Fibroblast of villous mesenchyme (primary cell): Measurements from ENCODE around the gene KRTAP4-9. TPM values are rescaled to one million over a fixed set of nuclear protein-coding genes. Genes with fewer than 3 reads are reported as not detected.
"Not testable (repeated sequence)": the region's sequence is repeated elsewhere in the genome, so short reads cannot be mapped to it uniquely, and the experiment has no call there.

Experiments
- DNase-seq: peaks from one replicate; pipeline ENCODE4 v3.0.0-alpha.2; 2010; ENCODE audit warnings: low read depth
- H3K4me3 ChIP-seq: 2 replicates; pipeline ENCODE4 v1.5.1; 2011; ENCODE audit warnings: low read depth, mild to moderate bottlenecking, low read length
- total RNA-seq: library from RNA; depleted of rRNA; stranded (reverse); fragments of >200 nt; gene quantifications from 2 replicates; pipeline ENCODE4 v1.2.3, GENCODE V29; 2012
- TF ChIP-seq, protein P1 (sequence below): IDR thresholded peaks from 2 replicates; pipeline ENCODE4 v1.5.1; 2012; ENCODE audit warnings: low read depth, mild to moderate bottlenecking, low read length; ENCODE audit not compliant: insufficient read depth

Gene KRTAP4-9
- total RNA-seq, 1 donor = not detected

DNA sequence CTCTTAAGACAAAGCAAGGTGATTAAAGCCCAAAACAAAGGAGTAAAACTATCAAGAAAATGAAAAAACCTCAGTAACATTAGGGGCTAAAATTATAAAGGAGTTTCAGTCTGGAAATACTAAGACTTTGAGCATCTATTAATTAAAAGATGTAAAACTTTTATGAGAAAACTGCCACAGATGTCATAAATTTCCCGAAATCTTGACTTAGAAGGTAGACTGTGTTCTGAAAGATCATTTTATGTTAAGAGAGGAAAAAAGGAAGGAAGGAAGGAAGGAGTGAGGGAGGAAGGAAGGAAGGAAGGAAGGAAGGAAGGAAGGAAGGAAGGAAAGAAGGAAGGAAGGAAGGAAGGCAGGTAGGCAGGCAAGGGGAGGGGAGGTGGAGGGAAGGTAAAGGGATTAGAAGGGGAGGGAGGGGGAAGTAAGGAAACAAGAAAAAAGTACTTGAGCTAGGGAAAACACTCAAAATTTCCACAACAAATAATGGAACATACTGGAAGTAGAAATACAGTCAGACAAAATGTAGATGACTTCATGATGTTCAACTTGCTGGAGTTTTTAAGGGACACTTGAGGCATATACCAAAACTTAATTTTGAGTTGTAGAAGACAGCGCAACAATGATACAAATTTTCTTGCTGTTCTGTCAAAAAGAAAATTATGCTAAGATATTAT, 42.5 kb downstream of the KRTAP4-9 start:
- H3K4me3 ChIP-seq = no peak overlapping the region
- TF ChIP-seq, protein P1, sequence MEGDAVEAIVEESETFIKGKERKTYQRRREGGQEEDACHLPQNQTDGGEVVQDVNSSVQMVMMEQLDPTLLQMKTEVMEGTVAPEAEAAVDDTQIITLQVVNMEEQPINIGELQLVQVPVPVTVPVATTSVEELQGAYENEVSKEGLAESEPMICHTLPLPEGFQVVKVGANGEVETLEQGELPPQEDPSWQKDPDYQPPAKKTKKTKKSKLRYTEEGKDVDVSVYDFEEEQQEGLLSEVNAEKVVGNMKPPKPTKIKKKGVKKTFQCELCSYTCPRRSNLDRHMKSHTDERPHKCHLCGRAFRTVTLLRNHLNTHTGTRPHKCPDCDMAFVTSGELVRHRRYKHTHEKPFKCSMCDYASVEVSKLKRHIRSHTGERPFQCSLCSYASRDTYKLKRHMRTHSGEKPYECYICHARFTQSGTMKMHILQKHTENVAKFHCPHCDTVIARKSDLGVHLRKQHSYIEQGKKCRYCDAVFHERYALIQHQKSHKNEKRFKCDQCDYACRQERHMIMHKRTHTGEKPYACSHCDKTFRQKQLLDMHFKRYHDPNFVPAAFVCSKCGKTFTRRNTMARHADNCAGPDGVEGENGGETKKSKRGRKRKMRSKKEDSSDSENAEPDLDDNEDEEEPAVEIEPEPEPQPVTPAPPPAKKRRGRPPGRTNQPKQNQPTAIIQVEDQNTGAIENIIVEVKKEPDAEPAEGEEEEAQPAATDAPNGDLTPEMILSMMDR = no peak
- DNase-seq = no peak

DNA sequence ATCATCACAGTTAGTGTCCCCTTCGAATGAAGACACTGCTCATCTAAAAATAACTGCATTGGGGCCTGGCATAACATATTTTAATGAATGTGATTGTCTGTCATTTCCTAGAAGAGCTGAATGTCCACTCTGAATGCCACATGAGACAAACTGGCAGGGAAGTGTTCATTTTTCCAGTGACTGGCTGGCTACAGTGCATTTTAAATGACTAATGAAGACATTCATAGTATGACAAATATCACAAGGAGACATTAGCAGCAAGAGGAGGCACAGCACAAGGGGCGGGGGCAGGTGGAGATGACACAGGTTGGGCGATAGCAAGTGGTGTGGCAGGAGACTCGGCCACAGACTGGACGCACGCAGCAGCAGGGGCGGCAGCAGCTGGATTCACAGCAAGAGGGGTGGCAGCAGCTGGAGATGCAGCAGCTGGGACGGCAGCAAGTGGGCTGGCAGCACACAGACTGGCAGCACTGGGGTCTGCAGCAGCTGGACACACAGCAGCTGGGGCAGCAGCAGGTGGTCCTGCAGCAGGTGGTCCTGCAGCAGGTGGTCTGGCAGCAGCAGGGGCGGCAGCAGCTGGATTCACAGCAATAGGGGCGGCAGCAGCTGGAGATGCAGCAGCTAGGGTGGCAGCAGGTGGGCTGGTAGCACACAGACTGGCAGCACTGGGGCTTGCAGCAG, 43.9 kb downstream of the KRTAP4-9 start:
- not testable (repeated sequence) for DNase-seq, H3K4me3 ChIP-seq

DNA sequence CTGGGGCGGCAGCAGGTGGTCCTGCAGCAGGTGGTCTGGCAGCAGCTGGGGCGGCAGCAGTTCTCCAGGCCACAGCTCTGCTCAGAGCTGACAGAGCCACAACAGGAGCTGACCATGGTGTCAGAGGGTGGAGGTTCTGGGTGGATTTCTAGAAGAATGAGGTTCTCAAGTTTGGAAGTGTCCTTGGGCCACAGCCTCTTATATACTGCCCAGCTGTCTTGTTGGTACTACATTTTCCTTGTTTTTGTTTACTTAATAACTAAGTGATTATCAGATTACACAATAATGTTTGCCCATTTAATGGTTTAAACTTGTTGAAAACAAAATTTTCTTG, 44.4 kb downstream of the KRTAP4-9 start, which contains the start of gene KRTAP4-5:
KRTAP4-5 (minus strand) TSS at position 174 of the 334 bp plus-strand sequence; CDS start at position 116, 58 bp downstream.
- no peak within 1 kb of the TSS for H3K4me3 ChIP-seq
- no peak for DNase-seq
- TF ChIP-seq, protein P1 = no peak

DNA sequence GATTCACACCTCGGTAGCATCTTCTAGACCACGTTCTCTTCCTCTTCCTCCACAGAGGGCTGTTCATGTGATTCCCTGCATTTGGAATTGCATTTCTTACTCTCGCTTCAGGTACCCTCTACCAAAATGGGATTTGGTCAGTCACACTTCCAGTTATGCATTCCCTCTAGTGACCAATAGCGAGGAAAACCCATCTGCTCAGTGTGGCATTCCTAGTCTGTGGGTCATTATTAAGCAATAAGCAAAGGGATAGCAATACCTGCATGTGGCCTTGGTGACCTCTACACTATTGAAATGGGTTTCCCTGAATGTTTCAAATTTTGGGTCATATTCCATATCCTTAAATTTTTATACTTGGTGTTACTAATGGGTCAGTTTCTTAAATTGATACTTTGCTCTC, 44.8 kb downstream of the KRTAP4-9 start:
- DNase-seq = no peak
- TF ChIP-seq, protein P1 = no peak
- H3K4me3 ChIP-seq = no peak overlapping the region

DNA sequence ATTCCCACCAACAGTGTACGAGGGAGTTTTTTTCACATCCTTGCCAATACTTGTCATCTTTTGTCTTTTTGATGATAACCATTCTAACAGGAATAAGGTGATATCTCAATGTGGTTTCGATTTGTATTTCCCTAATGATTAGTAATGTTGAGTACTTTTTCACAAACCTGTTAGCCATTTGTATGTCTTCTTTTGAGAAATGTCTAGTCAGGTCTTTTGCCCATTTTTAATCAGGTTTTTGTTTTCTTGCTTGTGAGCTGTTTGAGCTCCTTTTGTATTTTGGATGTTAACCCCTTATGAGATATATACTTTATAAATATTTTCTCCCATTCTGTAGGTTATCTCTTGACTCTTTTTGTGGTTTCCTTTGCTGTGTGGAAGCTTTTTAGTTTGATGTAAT, 46.3 kb downstream of the KRTAP4-9 start:
- TF ChIP-seq, protein P1 = no peak
- H3K4me3 ChIP-seq = no peak overlapping the region
- no peak for DNase-seq

DNA sequence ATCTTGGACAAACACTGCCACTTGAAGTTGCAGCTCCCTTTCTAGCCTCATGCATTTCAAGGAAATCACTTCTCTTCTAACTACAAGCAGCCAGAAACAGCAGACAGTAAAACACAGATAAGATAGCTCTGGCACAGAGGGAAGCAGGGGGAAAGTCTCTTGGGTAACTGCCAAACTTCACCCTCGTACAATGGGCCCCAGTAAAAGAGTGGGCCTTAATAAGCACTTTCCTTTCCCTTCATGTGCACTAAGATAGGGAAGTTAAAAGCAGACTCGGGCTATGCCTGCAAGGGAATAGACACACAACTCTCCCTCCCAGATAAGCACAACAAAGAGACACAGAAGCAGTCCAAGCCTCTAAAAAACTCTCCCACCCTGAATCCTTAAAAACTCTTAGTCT, 48.7 kb downstream of the KRTAP4-9 start:
- H3K4me3 ChIP-seq = no peak overlapping the region
- DNase-seq = peak; percentile 22

More for the DNA sequence above, 48.7 kb downstream of the KRTAP4-9 start:
- TF ChIP-seq, protein P1 = no peak

Other genes with a start within 250 kb of the KRTAP4-9 start
- gene KRT12, start 238.2 kb upstream of the KRTAP4-9 start, total RNA-seq = not detected in 2 replicates
- not detected in 2 replicates for gene KRT20, start 220.1 kb upstream of the KRTAP4-9 start, total RNA-seq
- under 0.01 and 1.7 TPM in 2 replicates for gene KRT23, start 167.7 kb upstream of the KRTAP4-9 start, total RNA-seq
- gene KRT39, start 138.4 kb upstream of the KRTAP4-9 start, total RNA-seq = not detected in 2 replicates
- not detected in 2 replicates for gene KRT40, start 121.1 kb upstream of the KRTAP4-9 start, total RNA-seq
- not detected in 2 replicates for gene KRTAP3-3, start 111.2 kb upstream of the KRTAP4-9 start, total RNA-seq
- not detected in 2 replicates for gene KRTAP3-2, start 105.5 kb upstream of the KRTAP4-9 start, total RNA-seq
- gene KRTAP3-1, start 96.3 kb upstream of the KRTAP4-9 start, total RNA-seq = not detected in 2 replicates
- gene KRTAP1-5, start 78.2 kb upstream of the KRTAP4-9 start, total RNA-seq = 11.0 and 16.4 TPM in 2 replicates
- gene KRTAP1-4, start 75.2 kb upstream of the KRTAP4-9 start, total RNA-seq = not detected in 2 replicates
- not detected in 2 replicates for gene KRTAP1-3, start 70.5 kb upstream of the KRTAP4-9 start, total RNA-seq
- not detected in 2 replicates for gene KRTAP1-1, start 63.9 kb upstream of the KRTAP4-9 start, total RNA-seq
- gene KRTAP2-1, start 58.1 kb upstream of the KRTAP4-9 start, total RNA-seq = not detected in 2 replicates
- not detected in 2 replicates for gene KRTAP2-2, start 50.2 kb upstream of the KRTAP4-9 start, total RNA-seq
- gene KRTAP2-3, start 45.3 kb upstream of the KRTAP4-9 start, total RNA-seq = 0.32 TPM in 1 of 2 replicates, not detected in the other
- gene KRTAP2-4, start 39.5 kb upstream of the KRTAP4-9 start, total RNA-seq = not detected in 2 replicates
- gene KRTAP4-7, start 21.2 kb upstream of the KRTAP4-9 start, total RNA-seq = not detected in 2 replicates
- gene KRTAP4-8, start 7.2 kb upstream of the KRTAP4-9 start, total RNA-seq = not detected in 2 replicates
- not detected in 2 replicates for gene KRTAP4-16, start 3.2 kb upstream of the KRTAP4-9 start, total RNA-seq
- not detected in 2 replicates for gene KRTAP4-11, start 13.0 kb downstream of the KRTAP4-9 start, total RNA-seq
- not detected in 2 replicates for gene KRTAP4-12, start 18.8 kb downstream of the KRTAP4-9 start, total RNA-seq
- not detected in 2 replicates for gene KRTAP4-6, start 35.2 kb downstream of the KRTAP4-9 start, total RNA-seq
- gene KRTAP4-5, start 44.4 kb downstream of the KRTAP4-9 start, total RNA-seq = not detected in 2 replicates
- not detected in 2 replicates for gene KRTAP4-4, start 55.4 kb downstream of the KRTAP4-9 start, total RNA-seq
- gene KRTAP4-3, start 62.8 kb downstream of the KRTAP4-9 start, total RNA-seq = not detected in 2 replicates
- not detected in 2 replicates for gene KRTAP4-2, start 72.8 kb downstream of the KRTAP4-9 start, total RNA-seq
- gene KRTAP4-1, start 79.5 kb downstream of the KRTAP4-9 start, total RNA-seq = not detected in 2 replicates
- not detected in 2 replicates for gene KRTAP9-1, start 84.5 kb downstream of the KRTAP4-9 start, total RNA-seq
- gene KRTAP9-2, start 121.3 kb downstream of the KRTAP4-9 start, total RNA-seq = not detected in 2 replicates
- gene KRTAP9-3, start 127.1 kb downstream of the KRTAP4-9 start, total RNA-seq = not detected in 2 replicates
- not detected in 2 replicates for gene KRTAP9-8, start 132.6 kb downstream of the KRTAP4-9 start, total RNA-seq
- not detected in 2 replicates for gene KRTAP9-4, start 144.3 kb downstream of the KRTAP4-9 start, total RNA-seq
- not detected in 2 replicates for gene KRTAP9-9, start 150.0 kb downstream of the KRTAP4-9 start, total RNA-seq
- not detected in 2 replicates for gene KRTAP9-6, start 160.0 kb downstream of the KRTAP4-9 start, total RNA-seq
- not detected in 2 replicates for gene KRTAP9-7, start 170.3 kb downstream of the KRTAP4-9 start, total RNA-seq
- not detected in 2 replicates for gene KRTAP29-1, start 197.5 kb downstream of the KRTAP4-9 start, total RNA-seq
- not detected in 2 replicates for gene KRTAP16-1, start 203.9 kb downstream of the KRTAP4-9 start, total RNA-seq
- not detected in 2 replicates for gene KRTAP17-1, start 210.3 kb downstream of the KRTAP4-9 start, total RNA-seq
- gene KRT33A, start 245.4 kb downstream of the KRTAP4-9 start, total RNA-seq = not detected in 2 replicates